ENCODE measurements around the gene GTF2I.
"Not testable (repeated sequence)": the region's sequence is repeated elsewhere in the genome, so short reads cannot be mapped to it uniquely, and the experiment has no call there.

Gene GTF2I

DNA sequence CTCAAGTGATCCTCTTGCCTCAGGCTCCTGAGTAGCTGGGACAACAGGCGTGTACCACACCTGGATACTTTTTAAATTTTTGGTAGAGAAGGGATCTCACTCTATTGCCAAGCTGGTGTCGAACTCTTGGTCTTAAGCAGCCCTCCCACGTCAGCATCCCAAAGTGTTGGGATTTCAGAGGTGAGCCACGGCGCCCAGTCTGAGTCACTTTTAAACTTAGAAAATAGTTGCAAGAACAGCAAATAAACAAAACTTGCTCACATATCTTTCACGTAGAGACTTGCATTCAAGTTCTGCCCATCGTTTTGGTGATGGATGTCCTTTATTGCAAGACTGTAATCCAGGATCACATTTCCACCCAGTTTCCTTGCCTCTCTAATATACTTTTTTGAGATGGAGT is 16.6 kb downstream of the GTF2I start:
- peaks cover 40% of the 10 kb centered on the region for H3K36me3 ChIP-seq
- no peak for DNase-seq

DNA sequence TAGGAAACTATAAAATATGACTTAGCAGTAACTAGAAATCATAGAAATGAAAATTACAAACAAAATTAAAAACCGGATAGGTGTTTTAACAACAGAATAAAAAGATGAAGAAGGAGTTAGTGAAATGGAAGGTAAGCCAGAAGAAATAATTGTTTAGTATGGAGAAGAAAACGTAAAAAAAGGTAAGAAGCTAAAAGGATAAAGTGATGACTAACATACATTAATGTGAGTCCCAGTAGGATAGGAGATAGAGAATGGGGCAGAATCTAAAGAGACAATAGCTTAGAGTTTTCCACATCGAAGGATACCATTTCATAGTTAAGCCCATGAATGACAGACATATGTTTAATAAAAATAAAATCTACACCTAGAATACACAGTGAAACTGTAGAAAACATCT is 25.3 kb downstream of the GTF2I start:
- Histone ChIP-seq H3K9me3 (ENCODE audit: severe bottlenecking) (no peaks in the 10 kb centered on the region), H3K27me3 (ENCODE audit: insufficient read depth, low read depth, severe bottlenecking) (no peaks in the 10 kb centered on the region), H3K36me3 (peaks cover 21% of the 10 kb centered on the region), H3K4me3 (ENCODE audit: low read depth, low read length) (no peak overlapping the region), H3K27ac (no peak overlapping the region)
- DNase-seq, result no peak
- no peak for TF ChIP-seq CTCF (IDR thresholded peaks at IDR 0.05; ENCODE audit: low read depth, low read length)

More for the DNA sequence above, 16.6 kb downstream of the GTF2I start:
- TF ChIP-seq CTCF (IDR thresholded peaks at IDR 0.05; ENCODE audit: low read depth, low read length), result no peak
- H3K9me3 ChIP-seq (ENCODE audit: severe bottlenecking), result no peaks in the 10 kb centered on the region
- H3K27me3 ChIP-seq (ENCODE audit: insufficient read depth, low read depth, severe bottlenecking), result no peaks in the 10 kb centered on the region
- H3K27ac ChIP-seq, result no peak overlapping the region
- H3K4me3 ChIP-seq (ENCODE audit: low read depth, low read length), result no peak overlapping the region

DNA sequence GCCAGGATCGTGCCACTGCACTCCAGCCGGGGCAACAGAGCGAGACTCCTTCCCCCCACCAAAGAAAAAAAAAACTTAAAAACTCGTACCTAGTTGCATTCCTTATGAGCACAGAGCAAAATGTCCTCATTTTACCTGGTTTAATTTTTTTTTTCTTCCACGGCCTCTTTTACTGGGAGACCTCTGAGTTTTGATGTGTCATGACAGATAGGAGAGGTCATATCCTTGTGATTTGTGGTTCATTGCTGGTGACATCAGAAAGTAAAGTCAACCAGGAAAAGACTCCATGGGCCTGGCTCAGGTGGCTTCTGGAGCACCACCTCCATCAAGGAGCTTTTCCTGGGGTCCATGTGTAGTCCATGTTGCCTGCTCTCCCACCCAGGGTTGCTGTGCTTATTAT is 26.3 kb downstream of the GTF2I start:
- DNase-seq, result no peak
- Histone ChIP-seq H3K27ac (no peak overlapping the region), H3K27me3 (ENCODE audit: insufficient read depth, low read depth, severe bottlenecking) (no peaks in the 10 kb centered on the region), H3K4me3 (ENCODE audit: low read depth, low read length) (no peak overlapping the region), H3K9me3 (ENCODE audit: severe bottlenecking) (no peaks in the 10 kb centered on the region), H3K36me3 (peaks cover 15% of the 10 kb centered on the region)
- TF ChIP-seq CTCF (IDR thresholded peaks at IDR 0.05; ENCODE audit: low read depth, low read length), result no peak

DNA sequence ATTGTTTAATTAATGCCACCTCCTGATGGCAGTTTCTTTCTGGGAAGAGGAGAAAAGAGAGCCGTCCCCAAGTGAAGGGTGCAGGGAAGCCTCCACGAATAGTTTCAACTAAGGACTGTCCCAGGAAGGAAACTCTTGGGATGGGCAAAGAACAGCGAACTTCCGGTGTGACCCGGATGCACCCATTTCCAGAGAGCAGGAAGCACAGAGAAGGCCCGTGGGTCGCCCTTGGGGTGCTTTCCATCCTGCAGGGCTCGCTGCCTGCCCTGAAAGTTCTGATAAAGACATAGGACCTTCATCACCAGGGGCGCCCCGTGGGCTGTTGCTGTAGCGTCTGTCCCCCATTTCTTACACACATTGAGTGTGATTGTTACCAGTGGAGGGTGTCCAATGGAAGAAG is 27.0 kb downstream of the GTF2I start:
- TF ChIP-seq CTCF (IDR thresholded peaks at IDR 0.05; ENCODE audit: low read depth, low read length), result no peak
- no peaks in the 10 kb centered on the region for H3K27me3 ChIP-seq (ENCODE audit: insufficient read depth, low read depth, severe bottlenecking)
- DNase-seq, result no peak
- H3K36me3 ChIP-seq, result peaks cover 15% of the 10 kb centered on the region
- H3K4me3 ChIP-seq (ENCODE audit: low read depth, low read length), result no peak overlapping the region
- no peaks in the 10 kb centered on the region for H3K9me3 ChIP-seq (ENCODE audit: severe bottlenecking)
- no peak overlapping the region for H3K27ac ChIP-seq

DNA sequence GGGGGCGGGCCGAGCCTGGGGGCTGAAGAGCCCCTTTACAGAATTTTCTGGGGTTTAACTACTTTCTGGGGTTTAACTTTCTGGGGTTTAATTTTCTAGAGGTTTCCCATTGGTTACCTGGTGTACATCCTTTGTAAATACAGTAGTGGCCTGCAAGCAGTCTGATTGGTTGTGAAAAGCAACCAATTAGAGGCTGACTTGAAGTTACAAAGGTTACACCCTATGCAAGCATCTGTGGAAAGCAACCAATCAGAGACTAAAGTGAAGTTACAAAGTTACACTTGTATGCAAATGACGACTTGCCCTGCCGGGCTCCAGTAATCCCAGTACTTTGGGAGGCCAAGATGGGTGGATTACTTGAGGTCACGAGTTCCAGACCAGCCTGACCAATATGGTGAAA is 27.4 kb downstream of the GTF2I start:
- Histone ChIP-seq H3K27me3 (ENCODE audit: insufficient read depth, low read depth, severe bottlenecking) (no peaks in the 10 kb centered on the region), H3K36me3 (peaks cover 20% of the 10 kb centered on the region), H3K9me3 (ENCODE audit: severe bottlenecking) (no peaks in the 10 kb centered on the region), H3K4me3 (ENCODE audit: low read depth, low read length) (no peak overlapping the region), H3K27ac (no peak overlapping the region)
- TF ChIP-seq CTCF (IDR thresholded peaks at IDR 0.05; ENCODE audit: low read depth, low read length), result no peak
- no peak for DNase-seq

DNA sequence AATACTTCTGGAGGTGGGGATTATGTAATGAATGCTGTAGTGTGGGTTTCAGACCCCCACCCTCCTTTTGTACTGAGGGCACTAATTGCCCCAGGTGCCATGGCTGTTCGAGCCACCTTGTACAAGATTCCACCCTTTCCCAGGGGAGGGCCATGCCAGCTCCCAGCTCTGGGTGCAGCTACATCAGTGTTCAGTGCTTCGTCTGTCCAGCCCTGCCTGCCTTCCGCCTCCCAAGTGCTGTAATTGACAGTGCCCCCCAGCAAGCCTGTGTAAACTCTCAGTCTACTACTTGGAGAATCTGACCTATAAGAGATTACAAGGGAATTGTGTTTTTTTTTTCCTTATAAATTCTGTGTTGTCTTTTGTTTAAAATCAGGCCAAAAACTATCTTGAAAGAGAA is 33.0 kb downstream of the GTF2I start:
- no peak overlapping the region for H3K27ac ChIP-seq
- no peaks in the 10 kb centered on the region for H3K27me3 ChIP-seq (ENCODE audit: insufficient read depth, low read depth, severe bottlenecking)
- H3K36me3 ChIP-seq, result peaks cover 62% of the 10 kb centered on the region
- no peak for DNase-seq
- H3K4me3 ChIP-seq (ENCODE audit: low read depth, low read length), result no peak overlapping the region
- no peak for TF ChIP-seq CTCF (IDR thresholded peaks at IDR 0.05; ENCODE audit: low read depth, low read length)
- no peaks in the 10 kb centered on the region for H3K9me3 ChIP-seq (ENCODE audit: severe bottlenecking)

- not testable (repeated sequence) for H3K9me3 ChIP-seq (ENCODE audit: severe bottlenecking); H3K4me3 ChIP-seq (ENCODE audit: low read depth, low read length); H3K27me3 ChIP-seq (ENCODE audit: insufficient read depth, low read depth, severe bottlenecking); H3K27ac ChIP-seq; DNase-seq
- peaks cover 86% of the 10 kb centered on the region for H3K36me3 ChIP-seq
These were observed 46.9 kb downstream of the GTF2I start for GRCh38 chr7:74704419-74704818.

Data from WERI-Rb-1 (cell line).